Fibroblast of lung (primary cell): ENCODE measurements around the gene MACC1.

Experiments used
- EZH2 ChIP-seq: IDR thresholded peaks from 2 replicates; pipeline ENCODE4 v1.5.1; 2012; ENCODE audit warnings: low read length, control low read depth, mild to moderate bottlenecking; ENCODE audit errors: missing control alignments
- TF ChIP-seq, protein P1 (sequence below), 2 donors: IDR thresholded peaks in 1 of 2; conservative IDR thresholded peaks in 1 of 2; 1 replicate in 1 of 2; 2 replicates in 1 of 2; pipeline ENCODE4 v1.5.1; 2011 to 2012; ENCODE audit warnings: low read length in 2 of 2, control low read depth in 1 of 2, inconsistent platforms in 1 of 2, low read depth in 1 of 2, mild to moderate bottlenecking in 1 of 2

DNA sequence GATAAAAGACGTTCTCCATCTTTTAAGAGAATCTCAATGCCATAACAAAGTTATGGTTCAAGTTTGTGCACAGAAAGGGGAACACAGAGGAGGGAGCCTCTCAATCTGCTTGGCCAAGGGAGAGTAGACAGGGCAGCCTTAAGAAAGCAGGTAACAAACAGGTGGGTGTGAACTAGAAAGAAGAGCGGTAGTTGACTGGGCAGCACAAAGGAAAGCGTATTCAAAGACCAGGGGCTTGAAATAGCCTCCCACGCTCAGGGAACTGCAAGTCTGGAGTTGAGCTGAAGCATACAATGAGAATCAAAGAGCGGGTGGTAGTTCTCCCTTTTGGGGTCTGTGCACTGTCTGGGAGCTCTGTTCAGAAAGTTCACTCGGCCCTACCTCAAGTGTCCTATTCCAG lies 18.9 kb upstream of the MACC1 start:
- TF ChIP-seq, protein P1, sequence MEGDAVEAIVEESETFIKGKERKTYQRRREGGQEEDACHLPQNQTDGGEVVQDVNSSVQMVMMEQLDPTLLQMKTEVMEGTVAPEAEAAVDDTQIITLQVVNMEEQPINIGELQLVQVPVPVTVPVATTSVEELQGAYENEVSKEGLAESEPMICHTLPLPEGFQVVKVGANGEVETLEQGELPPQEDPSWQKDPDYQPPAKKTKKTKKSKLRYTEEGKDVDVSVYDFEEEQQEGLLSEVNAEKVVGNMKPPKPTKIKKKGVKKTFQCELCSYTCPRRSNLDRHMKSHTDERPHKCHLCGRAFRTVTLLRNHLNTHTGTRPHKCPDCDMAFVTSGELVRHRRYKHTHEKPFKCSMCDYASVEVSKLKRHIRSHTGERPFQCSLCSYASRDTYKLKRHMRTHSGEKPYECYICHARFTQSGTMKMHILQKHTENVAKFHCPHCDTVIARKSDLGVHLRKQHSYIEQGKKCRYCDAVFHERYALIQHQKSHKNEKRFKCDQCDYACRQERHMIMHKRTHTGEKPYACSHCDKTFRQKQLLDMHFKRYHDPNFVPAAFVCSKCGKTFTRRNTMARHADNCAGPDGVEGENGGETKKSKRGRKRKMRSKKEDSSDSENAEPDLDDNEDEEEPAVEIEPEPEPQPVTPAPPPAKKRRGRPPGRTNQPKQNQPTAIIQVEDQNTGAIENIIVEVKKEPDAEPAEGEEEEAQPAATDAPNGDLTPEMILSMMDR (conservative IDR thresholded peaks at IDR 0.05 in 1 of 2, IDR thresholded peaks at IDR 0.05 in 1 of 2; ENCODE audit: low read depth in 1 of 2, low read length in 2 of 2), result no peak
- TF ChIP-seq EZH2, result no peak
